ENCODE results near the gene PLD4. TPM values are rescaled to one million over a fixed set of nuclear protein-coding genes. Genes with fewer than 3 reads are reported as not detected.
A peak's percentile ranks its signal among the peaks of the same experiment; 100 is the strongest.

The PLD4 gene
- 1.9 TPM for polyA plus RNA-seq (2012; ENCODE audit: insufficient read depth, insufficient read length, low read depth)

- Histone ChIP-seq H3K27me3 (no peaks in the 10 kb centered on the region), H3K4me3 (ENCODE audit: low read depth, low read length) (no peak within 1 kb of the TSS), H3K36me3 (no peaks in the 10 kb centered on the region), H3K4me1 (peaks cover 3% of the 10 kb centered on the region; the same call in 1 of the 2 replicates), H3K9me3 (peaks cover 5% of the 10 kb centered on the region; the same call in 1 of the 2 replicates)
- no peak for TF ChIP-seq CTCF (IDR thresholded peaks at IDR 0.05; ENCODE audit: low read depth, low read length)
- DNase-seq: no peak
Observed at GRCh38 chr14:104924421-104925213, at the start of gene PLD4. PLD4 (plus strand) TSS chr14:104924879; CDS start chr14:104927141, 2,262 bp downstream.

- no peak for TF ChIP-seq CTCF (IDR thresholded peaks at IDR 0.05; ENCODE audit: low read depth, low read length)
- DNase-seq: peak; percentile 3
- no peaks in the 10 kb centered on the region for H3K36me3 ChIP-seq
- peaks cover 11% of the 10 kb centered on the region for H3K4me1 ChIP-seq
- H3K27me3 ChIP-seq: no peaks in the 10 kb centered on the region
- no peaks in the 10 kb centered on the region for H3K9me3 ChIP-seq
- no peak overlapping the region for H3K4me3 ChIP-seq (ENCODE audit: low read depth, low read length)
Observed at GRCh38 chr14:104875412-104875751, 49.3 kb upstream of the PLD4 start.

GRCh38 chr14:104875811-104876210, 48.9 kb upstream of the PLD4 start:
- H3K4me1 ChIP-seq: peaks cover 13% of the 10 kb centered on the region
- no peaks in the 10 kb centered on the region for H3K36me3 ChIP-seq
- H3K4me3 ChIP-seq (ENCODE audit: low read depth, low read length): no peak overlapping the region
- no peaks in the 10 kb centered on the region for H3K27me3 ChIP-seq
- TF ChIP-seq CTCF (IDR thresholded peaks at IDR 0.05; ENCODE audit: low read depth, low read length): no peak
- no peaks in the 10 kb centered on the region for H3K9me3 ChIP-seq
- DNase-seq: no peak

- peak; percentile 52 for DNase-seq
Observed at GRCh38 chr14:104876251-104876699, 48.4 kb upstream of the PLD4 start.

GRCh38 chr14:104877066-104877805, 47.4 kb upstream of the PLD4 start:
- DNase-seq: peak; percentile 8
- Histone ChIP-seq H3K27me3 (no peaks in the 10 kb centered on the region), H3K36me3 (no peaks in the 10 kb centered on the region), H3K9me3 (no peaks in the 10 kb centered on the region), H3K4me1 (peaks cover 27% of the 10 kb centered on the region), H3K4me3 (ENCODE audit: low read depth, low read length) (no peak overlapping the region)
- no peak for TF ChIP-seq CTCF (IDR thresholded peaks at IDR 0.05; ENCODE audit: low read depth, low read length)

More at GRCh38 chr14:104876251-104876699, 48.4 kb upstream of the PLD4 start:
- Histone ChIP-seq H3K4me1 (peaks cover 17% of the 10 kb centered on the region), H3K27me3 (no peaks in the 10 kb centered on the region), H3K4me3 (ENCODE audit: low read depth, low read length) (no peak overlapping the region), H3K36me3 (no peaks in the 10 kb centered on the region), H3K9me3 (no peaks in the 10 kb centered on the region)
- TF ChIP-seq CTCF (IDR thresholded peaks at IDR 0.05; ENCODE audit: low read depth, low read length): no peak

Measured in BE2C (cell line).